Nephron progenitor cell (in vitro differentiated cells): ENCODE measurements around the gene PSMD5.

ENCODE experiments used
- DNase-seq: peaks from one replicate; pipeline ENCODE4 v3.0.0; 2021
- H3K27ac Mint-ChIP-seq: 2 replicates; pipeline ENCODE4 v1.8.0; 2021; ENCODE audit warnings: mild to moderate bottlenecking, moderate library complexity, mixed read lengths
- H3K27me3 Mint-ChIP-seq: 2 replicates; pipeline ENCODE4 v1.8.0; 2021; ENCODE audit warnings: mild to moderate bottlenecking, low read depth, mixed read lengths; ENCODE audit not compliant: poor library complexity
- H3K36me3 Mint-ChIP-seq: 2 replicates; pipeline ENCODE4 v1.8.0; 2021; ENCODE audit warnings: low read depth, mixed read lengths
- H3K4me1 Mint-ChIP-seq: 2 replicates; pipeline ENCODE4 v1.8.0; 2021; ENCODE audit warnings: mixed read lengths
- H3K4me3 Mint-ChIP-seq: 2 replicates; pipeline ENCODE4 v1.8.0; 2021; ENCODE audit warnings: mild to moderate bottlenecking, moderate library complexity, mixed read lengths
- H3K9me3 Mint-ChIP-seq: 2 replicates; pipeline ENCODE4 v1.8.0; 2021; ENCODE audit warnings: mild to moderate bottlenecking, moderate library complexity, mixed read lengths
- TF ChIP-seq, protein P1 (sequence below): fragments of 200-600 bp; sonication (generic); IDR thresholded peaks from 2 replicates; pipeline ENCODE4 v1.5.0; 2021; ENCODE audit warnings: antibody characterized with exemption

PSMD5 gene

GRCh38 chr9:120888626-120889025 lies 45.9 kb upstream of the PSMD5 start:
- Mint-ChIP-seq H3K27ac (no peak overlapping the region), H3K4me1 (peaks cover 33% of the 10 kb centered on the region), H3K9me3 (no peaks in the 10 kb centered on the region), H3K36me3 (no peaks in the 10 kb centered on the region), H3K4me3 (no peak overlapping the region), H3K27me3 (peaks cover 7% of the 10 kb centered on the region)
- DNase-seq: no peak
- TF ChIP-seq, protein P1, sequence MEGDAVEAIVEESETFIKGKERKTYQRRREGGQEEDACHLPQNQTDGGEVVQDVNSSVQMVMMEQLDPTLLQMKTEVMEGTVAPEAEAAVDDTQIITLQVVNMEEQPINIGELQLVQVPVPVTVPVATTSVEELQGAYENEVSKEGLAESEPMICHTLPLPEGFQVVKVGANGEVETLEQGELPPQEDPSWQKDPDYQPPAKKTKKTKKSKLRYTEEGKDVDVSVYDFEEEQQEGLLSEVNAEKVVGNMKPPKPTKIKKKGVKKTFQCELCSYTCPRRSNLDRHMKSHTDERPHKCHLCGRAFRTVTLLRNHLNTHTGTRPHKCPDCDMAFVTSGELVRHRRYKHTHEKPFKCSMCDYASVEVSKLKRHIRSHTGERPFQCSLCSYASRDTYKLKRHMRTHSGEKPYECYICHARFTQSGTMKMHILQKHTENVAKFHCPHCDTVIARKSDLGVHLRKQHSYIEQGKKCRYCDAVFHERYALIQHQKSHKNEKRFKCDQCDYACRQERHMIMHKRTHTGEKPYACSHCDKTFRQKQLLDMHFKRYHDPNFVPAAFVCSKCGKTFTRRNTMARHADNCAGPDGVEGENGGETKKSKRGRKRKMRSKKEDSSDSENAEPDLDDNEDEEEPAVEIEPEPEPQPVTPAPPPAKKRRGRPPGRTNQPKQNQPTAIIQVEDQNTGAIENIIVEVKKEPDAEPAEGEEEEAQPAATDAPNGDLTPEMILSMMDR: no peak

- TF ChIP-seq, protein P1: no peak
- H3K27me3 Mint-ChIP-seq: peaks cover 8% of the 10 kb centered on the region
- H3K4me1 Mint-ChIP-seq: peaks cover 38% of the 10 kb centered on the region
- H3K36me3 Mint-ChIP-seq: no peaks in the 10 kb centered on the region
- no peak overlapping the region for H3K4me3 Mint-ChIP-seq
- no peak overlapping the region for H3K27ac Mint-ChIP-seq
- H3K9me3 Mint-ChIP-seq: no peaks in the 10 kb centered on the region
- DNase-seq: no peak
These were observed 43.8 kb upstream of the PSMD5 start for GRCh38 chr9:120886490-120886967.

- Mint-ChIP-seq H3K4me1 (peaks cover 38% of the 10 kb centered on the region), H3K9me3 (no peaks in the 10 kb centered on the region), H3K27ac (no peak overlapping the region), H3K27me3 (peaks cover 11% of the 10 kb centered on the region), H3K36me3 (no peaks in the 10 kb centered on the region), H3K4me3 (no peak overlapping the region)
- DNase-seq: no peak
- TF ChIP-seq, protein P1: no peak
These were observed 43.2 kb upstream of the PSMD5 start for GRCh38 chr9:120885958-120886357.

DNA sequence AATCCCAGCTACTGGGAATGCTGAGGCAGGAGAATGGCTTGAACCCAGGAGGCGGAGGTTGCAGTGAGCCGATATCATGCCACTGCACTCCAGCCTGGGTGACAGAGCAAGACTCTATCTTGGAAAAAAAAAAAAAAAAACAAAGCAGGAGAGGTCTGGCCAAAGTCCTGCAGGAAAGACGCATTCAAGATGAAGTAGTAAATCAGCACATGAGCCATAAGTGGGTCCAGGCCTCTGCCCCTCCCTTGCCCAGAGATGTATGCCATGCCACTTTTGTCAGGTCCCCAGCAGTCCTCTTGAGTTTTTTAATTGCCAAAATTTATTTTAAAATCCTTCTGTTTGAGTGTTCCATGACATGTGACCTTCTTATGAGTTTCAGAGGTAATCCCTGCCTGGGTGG lies 42.7 kb upstream of the PSMD5 start:
- TF ChIP-seq, protein P1: no peak
- Mint-ChIP-seq H3K4me1 (peaks cover 33% of the 10 kb centered on the region), H3K9me3 (no peaks in the 10 kb centered on the region), H3K27ac (no peak overlapping the region), H3K36me3 (no peaks in the 10 kb centered on the region), H3K27me3 (peaks cover 16% of the 10 kb centered on the region), H3K4me3 (no peak overlapping the region)
- no peak for DNase-seq

- H3K36me3 Mint-ChIP-seq: no peaks in the 10 kb centered on the region
- no peak for DNase-seq
These were observed 40.9 kb upstream of the PSMD5 start for GRCh38 chr9:120883608-120883996.

More at GRCh38 chr9:120883608-120883996, 40.9 kb upstream of the PSMD5 start:
- no peaks in the 10 kb centered on the region for H3K9me3 Mint-ChIP-seq
- peaks cover 37% of the 10 kb centered on the region for H3K4me1 Mint-ChIP-seq
- no peak overlapping the region for H3K27ac Mint-ChIP-seq
- no peak overlapping the region for H3K4me3 Mint-ChIP-seq
- H3K27me3 Mint-ChIP-seq: peaks cover 33% of the 10 kb centered on the region
- TF ChIP-seq, protein P1: no peak
